ENCODE measurements around the gene CFAP100.

Gene CFAP100

DNA sequence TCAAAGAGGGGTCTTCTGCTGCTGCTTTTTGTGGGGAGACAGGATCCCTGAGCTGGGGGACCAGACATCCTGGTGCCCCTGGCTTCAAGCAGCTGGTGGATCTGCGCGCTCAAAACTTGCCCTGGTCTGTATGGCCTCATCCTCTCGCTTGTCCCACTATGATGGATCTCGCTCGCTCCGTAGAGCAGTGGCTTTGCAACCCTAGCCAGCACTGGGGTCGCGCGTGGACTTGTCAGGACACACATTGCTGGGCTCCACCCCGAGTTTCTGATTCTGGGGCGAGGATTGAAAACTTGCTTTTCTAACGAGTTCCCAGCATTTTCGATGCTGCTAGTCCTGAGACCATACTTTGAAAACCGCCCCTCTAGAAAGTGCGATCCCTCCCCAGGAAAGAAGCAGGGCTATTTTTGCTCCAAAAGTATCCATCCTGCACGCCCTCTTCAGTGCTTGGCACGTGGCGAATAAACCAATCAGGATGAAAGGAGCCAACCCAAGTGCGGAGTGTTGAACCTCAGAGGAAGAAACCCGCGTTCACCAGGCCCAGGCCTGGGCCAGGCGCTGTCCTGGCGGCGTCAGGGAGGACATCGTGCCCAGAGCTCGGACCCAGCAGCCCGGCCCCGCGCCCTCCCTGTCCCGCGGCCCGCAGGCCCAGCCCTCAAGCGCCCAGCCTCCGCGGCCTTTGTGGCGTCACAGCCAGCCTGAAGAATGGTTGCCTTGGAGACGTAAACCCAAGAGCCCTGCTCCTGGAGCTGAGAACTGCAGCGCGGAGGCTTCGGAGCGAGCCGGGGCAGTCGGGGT lies at the start of gene CFAP100:
CFAP100 (plus strand) TSS at position 731 of the 798 bp plus-strand sequence. CDS start 1,092 bp downstream, outside the sequence.
- TF ChIP-seq, protein P1, sequence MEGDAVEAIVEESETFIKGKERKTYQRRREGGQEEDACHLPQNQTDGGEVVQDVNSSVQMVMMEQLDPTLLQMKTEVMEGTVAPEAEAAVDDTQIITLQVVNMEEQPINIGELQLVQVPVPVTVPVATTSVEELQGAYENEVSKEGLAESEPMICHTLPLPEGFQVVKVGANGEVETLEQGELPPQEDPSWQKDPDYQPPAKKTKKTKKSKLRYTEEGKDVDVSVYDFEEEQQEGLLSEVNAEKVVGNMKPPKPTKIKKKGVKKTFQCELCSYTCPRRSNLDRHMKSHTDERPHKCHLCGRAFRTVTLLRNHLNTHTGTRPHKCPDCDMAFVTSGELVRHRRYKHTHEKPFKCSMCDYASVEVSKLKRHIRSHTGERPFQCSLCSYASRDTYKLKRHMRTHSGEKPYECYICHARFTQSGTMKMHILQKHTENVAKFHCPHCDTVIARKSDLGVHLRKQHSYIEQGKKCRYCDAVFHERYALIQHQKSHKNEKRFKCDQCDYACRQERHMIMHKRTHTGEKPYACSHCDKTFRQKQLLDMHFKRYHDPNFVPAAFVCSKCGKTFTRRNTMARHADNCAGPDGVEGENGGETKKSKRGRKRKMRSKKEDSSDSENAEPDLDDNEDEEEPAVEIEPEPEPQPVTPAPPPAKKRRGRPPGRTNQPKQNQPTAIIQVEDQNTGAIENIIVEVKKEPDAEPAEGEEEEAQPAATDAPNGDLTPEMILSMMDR (conservative IDR thresholded peaks at IDR 0.05; ENCODE audit: low read depth), result no peak
- no peak within 1 kb of the TSS for H3K27ac ChIP-seq
- no peak for DNase-seq (ENCODE audit: low spot score)
- POLR2A ChIA-PET (ENCODE audit: low non-redundant PET), result interaction anchor here (0.6 kb wide), 1 partner anchor 1159 kb away, joined by 3 read pairs; no protein-coding TSS in a partner anchor
- CTCF ChIA-PET, result interaction anchor here (0.6 to 0.8 kb wide), 3 partner anchors 257 to 1857 kb away, joined by 3 read pairs; no protein-coding TSS in a partner anchor

DNA sequence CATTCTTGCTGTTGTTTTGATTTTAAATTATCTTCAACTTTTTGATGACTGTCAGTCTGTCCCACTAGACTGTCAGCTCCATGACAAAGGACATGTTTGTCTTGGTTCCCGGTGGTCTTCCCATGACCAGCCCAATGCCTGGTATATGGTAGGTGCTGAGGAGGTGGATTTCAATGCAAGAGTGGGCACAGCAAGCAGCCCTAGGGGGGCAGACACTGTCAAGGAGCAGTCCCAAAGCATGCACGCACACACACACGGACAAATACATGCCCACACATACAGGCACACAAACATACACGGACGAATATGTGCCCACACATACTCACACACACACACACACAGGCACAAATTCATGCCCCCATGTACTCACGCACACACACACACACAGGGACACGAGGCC lies 49.5 kb upstream of the CFAP100 start:
- CTCF ChIA-PET, result no interaction called here
- POLR2A ChIA-PET (ENCODE audit: low non-redundant PET), result no interaction called here
- no peak for DNase-seq (ENCODE audit: low spot score)
- no peak overlapping the region for H3K27ac ChIP-seq
- TF ChIP-seq, protein P1 (conservative IDR thresholded peaks at IDR 0.05; ENCODE audit: low read depth), result no peak

- ChIA-PET POLR2A (ENCODE audit: low non-redundant PET) (no interaction called here), CTCF (no interaction called here)
- TF ChIP-seq, protein P1 (conservative IDR thresholded peaks at IDR 0.05; ENCODE audit: low read depth), result no peak
- no peak for DNase-seq (ENCODE audit: low spot score)
- H3K27ac ChIP-seq, result no peak overlapping the region
Observed at GRCh38 chr3:126345641-126346460, 48.9 kb upstream of the CFAP100 start.

DNA sequence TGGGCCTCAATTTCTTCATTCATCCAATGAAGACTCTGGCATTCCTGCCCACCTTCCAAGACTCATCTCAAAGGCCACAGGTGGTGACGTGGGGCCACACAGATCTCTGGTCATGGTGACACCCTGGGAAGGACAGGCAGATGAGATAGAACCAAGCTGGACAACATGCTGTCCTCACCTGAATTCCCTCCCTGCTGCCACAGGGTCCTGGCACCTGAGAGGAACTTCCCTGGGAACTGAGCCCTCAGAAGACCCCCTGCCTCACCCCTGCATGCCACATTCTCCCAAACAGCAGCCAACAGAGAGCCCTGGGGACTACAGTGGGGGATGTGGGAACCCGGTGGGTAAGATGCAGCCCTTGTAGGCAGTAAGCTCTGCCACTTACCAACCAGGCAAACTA lies 48.2 kb upstream of the CFAP100 start:
- no peak for DNase-seq (ENCODE audit: low spot score)
- ChIA-PET POLR2A (ENCODE audit: low non-redundant PET) (no interaction called here), CTCF (no interaction called here)
- no peak overlapping the region for H3K27ac ChIP-seq
- TF ChIP-seq, protein P1 (conservative IDR thresholded peaks at IDR 0.05; ENCODE audit: low read depth), result no peak

GRCh38 chr3:126347543-126348161 lies 47.1 kb upstream of the CFAP100 start:
- ChIA-PET CTCF (no interaction called here), POLR2A (ENCODE audit: low non-redundant PET) (no interaction called here)
- no peak for DNase-seq (ENCODE audit: low spot score)
- TF ChIP-seq, protein P1 (conservative IDR thresholded peaks at IDR 0.05; ENCODE audit: low read depth), result no peak
- no peak overlapping the region for H3K27ac ChIP-seq

DNA sequence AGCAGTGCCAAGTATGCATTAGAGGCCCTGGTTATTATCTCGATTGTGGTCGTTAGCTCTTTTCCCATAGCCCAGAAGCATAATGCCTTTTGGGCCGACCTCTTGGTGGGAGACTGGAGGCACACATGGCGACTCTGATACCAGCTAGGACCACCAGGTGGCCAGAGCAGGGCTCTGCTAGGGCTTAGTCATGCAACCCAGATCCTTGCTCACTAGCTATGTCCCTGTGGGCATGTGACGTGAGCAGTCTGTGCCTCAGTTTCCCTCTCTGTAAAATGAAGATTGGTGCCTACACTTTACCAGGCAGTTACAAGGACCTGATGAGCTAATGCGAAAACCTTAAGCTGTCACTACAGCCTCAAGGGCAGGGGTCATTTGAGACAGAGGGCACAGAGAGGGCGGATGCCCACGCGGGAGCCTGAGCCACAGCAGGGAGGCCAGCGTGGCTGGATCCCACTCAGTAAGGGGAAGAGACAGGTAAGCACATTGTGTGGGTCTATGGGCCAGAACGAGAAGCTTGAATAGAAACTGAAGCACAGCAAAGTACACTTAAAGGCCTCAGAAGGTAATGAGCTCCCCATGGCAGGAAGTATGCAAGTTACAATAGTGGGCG lies 46.3 kb upstream of the CFAP100 start:
- TF ChIP-seq, protein P1 (conservative IDR thresholded peaks at IDR 0.05; ENCODE audit: low read depth), result no peak
- ChIA-PET CTCF (no interaction called here), POLR2A (ENCODE audit: low non-redundant PET) (no interaction called here)
- H3K27ac ChIP-seq, result no peak overlapping the region
- DNase-seq (ENCODE audit: low spot score), result no peak

Measured in RWPE1 (cell line).